Activated CD4-positive, alpha-beta T cell treated with anti-CD3 and anti-CD28 coated beads, Interleukin-2, amount 50 U/mL, for 1 hour (primary cell): ENCODE results near the gene ENOPH1.
"Not testable (repeated sequence)": the region's sequence is repeated elsewhere in the genome, so short reads cannot be mapped to it uniquely, and the experiment has no call there.

Experiments used
- DNase-seq: peaks from one replicate; pipeline ENCODE4 v3.0.0-alpha.2; 2020

Gene ENOPH1

DNA sequence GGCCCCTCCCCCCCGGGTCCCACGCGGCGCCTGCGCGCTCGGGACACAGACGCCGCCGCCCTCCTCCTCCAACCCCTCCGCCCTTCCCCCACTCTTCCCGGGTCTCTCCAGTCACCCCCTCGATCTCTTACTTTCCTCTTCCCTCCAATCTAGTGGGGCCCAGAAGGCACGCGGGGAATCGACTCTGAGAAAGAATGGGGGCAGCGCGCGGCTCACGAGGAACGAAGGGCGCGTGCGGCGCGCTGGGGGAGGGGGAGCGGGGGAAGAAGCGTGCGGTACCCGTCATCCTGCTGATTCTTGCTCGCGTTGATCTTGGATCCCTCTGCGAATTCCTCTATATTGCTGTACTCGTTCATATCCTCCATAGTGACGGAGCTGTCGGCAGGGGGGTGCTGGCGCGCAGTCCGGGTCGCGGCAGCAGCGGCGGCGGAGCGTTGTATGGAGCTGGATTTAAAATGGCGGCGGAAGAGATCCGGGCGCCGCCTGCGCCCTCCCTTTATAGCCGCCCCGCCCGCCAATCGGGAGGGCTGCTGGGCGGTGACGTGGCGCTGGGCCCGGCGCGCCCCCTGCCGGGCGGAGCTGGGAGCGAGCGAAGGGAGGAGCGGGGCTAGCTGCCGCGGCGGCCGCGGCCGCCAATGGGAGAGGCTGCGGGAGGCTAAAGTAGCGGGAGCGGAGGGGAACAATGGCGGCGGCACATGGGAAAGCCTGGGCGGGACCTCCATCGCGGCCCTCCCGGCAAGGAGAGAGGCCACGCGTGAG lies 1.2 kb upstream of the ENOPH1 start:
- peak; percentile 93 for DNase-seq

DNA sequence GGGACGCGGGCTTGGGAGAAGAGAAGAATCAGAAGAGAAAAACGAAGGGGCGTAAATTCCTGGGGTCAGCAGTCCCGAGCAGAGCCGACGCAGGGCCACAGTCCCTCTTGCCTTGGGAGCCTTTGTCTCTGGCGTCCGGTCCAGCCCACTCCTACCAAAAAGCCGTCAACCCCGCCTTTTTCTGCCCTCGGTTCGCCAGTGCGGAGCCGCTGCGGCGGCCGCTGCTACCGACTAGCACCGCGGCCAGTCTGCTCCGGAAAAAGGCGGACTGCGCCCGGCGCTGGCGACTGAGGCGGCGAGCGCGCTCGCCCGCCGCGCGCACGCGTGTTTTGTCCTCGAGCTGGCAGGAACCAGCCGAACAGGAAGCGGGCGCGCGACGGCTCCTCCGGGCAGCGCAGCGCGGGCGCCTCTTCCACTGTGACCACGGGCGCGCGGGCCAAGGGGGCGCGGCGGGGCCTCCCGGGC lies 630 bp upstream of the ENOPH1 start:
- no peak for DNase-seq

DNA sequence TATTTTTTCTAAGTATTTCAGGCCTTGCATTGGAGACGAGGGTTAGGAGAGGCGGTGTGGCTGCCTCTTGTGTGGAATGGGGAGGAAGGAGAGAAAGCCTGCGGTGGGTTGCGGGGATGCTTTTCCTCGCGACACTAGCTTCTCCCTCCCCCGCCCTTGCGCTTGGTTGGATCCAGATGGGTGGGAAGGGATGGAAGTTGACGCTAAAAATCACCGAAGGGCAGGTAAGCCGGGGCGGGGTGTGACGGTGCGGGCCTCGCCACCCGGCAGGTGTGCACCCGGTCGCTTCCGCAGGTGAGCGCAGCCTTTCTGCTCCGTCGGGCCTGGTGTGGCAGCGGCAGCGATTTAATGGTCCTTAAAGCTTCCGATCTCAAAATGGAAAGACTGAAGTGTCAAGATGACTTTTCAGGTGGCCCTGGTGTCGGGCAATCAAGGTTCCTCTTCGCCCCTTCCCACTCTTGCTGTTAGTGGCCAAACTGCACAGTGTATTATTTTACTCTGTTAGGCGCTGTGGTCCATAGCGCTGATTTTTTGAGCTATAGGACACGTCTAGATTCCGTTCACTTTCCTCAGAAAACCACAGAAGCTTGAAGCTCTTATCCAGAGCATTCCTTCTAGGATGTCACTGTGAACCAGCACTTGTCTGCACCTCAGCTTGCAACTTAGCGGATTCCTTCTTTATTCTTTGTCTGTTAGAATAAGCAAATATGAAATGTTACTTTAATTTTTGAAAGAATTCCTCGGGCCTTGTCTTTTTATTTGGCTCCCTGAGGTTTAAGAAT lies 765 bp downstream of the ENOPH1 start:
- DNase-seq: peak; percentile 52

DNA sequence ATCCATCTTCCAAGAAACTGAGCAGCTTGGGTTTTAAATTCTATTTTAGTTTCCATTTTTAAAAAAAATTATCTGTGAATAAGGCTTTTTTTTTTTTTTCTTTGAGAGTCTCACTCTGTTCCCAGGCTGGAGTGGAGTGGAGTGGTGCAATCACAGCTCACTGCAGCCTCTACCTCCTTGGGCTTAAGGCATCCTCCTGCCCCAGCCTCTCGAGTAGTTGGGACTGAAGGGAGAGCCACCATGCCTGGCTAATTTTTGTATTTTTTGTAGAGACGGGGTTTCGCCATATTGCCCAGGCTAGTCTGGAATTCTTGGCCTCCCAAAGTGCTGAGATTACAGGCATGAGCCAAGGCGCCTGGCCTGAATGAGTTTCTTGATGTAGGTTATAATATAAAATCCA lies 1.4 kb downstream of the ENOPH1 start:
- no peak for DNase-seq

DNA sequence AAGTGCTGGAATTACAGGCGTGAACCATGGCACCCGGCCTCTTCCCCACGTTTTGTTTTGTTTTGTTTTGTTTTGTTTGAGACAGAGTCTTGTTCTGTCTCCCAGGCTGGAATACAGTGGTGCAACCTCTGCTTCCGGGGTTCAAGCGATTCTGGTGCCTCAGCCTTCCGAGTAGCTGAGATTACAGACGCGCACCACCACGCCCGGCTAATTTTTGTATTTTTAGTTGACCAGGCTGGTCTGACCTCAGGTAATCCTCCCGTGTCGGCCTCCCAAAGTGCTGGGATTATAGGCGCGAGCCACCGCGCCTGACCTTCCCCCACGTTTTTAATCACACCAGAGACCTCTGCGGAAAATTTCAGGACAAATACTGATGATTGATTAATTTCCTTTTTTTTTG lies 2.2 kb downstream of the ENOPH1 start:
- DNase-seq: no peak

DNA sequence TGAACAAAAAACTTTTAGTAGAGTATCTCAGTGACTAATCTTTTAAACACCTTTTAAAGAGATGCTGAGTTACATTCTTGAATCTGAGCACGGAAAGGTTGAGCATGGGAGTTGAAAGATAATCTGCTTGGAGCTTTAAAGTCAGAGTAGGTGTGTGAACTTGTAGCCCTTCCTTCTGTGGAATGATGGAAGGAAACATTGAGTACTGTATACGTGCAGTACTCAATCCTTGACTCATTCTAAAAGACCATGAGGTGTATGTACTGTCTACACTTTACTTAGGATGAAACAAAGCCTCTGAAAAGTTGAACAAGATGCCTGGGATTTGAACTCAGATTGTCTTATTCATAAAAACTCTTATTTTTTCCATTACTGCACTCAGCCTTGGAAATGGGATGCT lies 3.4 kb downstream of the ENOPH1 start:
- no peak for DNase-seq

DNA sequence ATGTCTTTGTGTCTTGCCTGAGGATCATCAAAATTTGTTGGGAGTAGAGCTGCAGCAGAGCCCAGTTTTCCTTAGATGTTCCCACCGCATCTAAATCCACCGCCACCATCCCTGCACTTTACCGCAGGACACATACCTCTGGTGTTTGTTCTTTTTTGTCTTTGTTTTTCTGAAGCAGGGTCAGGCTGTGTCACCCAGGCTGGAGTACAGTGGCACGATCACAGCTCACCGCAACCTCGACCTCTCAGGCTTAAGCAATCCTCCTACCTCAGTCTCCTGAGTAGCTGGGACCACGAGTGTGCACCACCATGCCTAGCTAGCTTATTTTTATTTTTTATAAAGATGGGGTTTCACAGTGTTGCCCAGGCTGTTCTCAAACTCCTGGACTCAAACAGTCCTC lies 4.6 kb downstream of the ENOPH1 start:
- no peak for DNase-seq

DNA sequence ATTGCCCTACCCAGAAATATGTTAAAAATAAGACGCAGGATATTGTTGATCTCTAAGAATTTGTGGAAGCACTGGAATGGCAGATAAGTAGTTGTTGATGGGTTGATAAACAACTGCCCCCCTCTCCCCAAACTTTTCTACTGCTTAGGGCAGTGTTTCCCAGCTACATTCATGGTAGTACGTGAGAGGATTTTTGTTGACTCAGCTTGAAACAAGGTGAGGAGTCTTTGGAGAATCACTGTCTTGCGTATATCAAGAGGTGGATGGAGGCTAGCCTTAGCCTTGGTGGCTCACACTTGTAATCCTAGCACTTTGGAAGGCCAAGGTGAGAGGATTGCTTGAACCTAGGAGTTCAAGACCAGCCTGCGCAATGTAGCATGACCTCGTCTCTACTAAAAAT lies 5.7 kb downstream of the ENOPH1 start:
- DNase-seq: no peak

DNA sequence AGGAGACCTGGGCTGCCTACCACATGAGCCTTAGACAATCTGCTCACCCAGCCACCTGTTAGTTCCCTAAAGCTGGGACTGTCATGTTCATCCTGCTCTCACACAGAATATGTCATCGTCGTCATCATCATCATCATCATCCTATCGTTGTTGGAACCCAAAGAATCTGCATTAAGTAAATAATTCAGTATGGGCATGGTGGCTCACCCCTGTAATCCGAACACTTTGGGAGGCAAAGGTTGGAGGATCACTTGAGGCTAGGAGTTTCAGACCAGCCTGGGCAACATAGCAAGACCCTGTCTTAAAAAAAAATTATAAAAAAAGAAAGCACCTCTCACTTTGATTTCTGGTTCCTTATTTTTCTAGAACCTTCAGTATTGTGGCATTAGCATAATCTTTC lies 6.4 kb downstream of the ENOPH1 start:
- DNase-seq: no peak

DNA sequence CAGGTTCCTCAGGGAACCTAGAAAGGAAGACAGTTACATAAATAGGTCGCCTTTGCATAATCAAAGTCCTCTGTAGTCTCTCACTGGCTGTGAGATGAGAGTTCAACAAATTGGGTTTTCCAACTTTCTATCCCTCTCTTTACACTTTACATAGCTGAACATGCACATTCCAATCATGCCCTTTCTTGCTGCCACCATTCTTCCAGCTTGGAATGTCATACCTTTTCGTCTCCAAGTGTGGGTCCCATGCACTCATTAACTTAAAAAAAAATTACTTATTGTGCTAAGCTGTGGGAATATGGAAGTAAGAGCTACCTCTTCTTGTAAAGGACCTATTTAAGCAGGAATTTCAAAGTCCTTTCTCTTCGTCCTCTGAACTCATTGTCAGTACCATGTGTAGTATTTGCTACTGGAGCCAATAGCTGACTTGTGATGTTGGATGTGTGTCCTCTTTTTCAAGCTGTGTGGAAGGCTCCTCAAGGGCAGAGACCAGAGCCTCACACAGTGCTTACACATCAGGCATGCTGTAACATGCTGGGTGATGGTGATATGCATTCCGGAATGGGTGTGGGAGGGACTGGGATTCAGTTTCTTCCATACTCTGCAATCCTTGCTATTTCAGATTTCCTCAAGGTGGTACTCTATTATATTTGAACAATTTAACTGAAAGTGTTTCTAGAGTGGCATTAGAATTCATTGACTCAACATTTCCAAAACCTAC lies 7.1 kb downstream of the ENOPH1 start:
- DNase-seq: no peak

DNA sequence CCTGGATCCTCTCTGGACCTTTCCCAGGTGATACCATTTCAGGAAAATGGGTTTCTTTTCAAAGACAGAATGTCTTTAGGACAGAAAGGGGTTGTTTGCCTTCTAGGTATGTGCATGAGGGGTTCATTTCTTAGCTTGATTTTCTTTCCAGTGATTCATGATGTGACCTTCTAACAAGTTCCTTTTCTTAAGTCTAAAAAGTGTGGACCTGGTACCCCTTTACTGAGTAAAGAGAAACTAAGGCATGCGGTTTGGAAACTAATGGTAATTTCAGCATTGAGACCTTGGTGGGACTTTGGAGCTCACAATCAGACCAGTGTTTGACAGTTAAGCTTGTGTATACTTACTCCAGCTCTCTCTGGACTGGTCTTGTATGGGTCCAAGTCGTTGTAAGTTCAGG lies 8.7 kb downstream of the ENOPH1 start:
- no peak for DNase-seq

DNA sequence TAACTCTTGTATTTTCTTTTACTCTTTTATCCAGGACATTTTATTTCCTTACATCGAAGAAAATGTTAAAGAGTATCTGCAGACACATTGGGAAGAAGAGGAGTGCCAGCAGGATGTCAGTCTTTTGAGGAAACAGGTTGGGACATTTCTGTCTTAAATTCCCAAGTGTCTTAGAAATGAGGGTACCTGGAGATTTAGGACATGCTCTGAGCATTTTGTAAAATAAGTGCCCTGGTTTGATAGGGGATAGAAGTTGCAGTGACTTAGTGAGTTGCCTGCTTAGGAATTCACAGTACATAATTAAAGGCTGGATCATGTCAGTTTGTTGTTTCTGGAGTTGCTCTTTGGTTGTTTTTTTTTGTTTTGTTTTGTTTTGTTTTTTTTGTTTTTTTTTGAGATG lies 17.5 kb downstream of the ENOPH1 start:
- no peak for DNase-seq

DNA sequence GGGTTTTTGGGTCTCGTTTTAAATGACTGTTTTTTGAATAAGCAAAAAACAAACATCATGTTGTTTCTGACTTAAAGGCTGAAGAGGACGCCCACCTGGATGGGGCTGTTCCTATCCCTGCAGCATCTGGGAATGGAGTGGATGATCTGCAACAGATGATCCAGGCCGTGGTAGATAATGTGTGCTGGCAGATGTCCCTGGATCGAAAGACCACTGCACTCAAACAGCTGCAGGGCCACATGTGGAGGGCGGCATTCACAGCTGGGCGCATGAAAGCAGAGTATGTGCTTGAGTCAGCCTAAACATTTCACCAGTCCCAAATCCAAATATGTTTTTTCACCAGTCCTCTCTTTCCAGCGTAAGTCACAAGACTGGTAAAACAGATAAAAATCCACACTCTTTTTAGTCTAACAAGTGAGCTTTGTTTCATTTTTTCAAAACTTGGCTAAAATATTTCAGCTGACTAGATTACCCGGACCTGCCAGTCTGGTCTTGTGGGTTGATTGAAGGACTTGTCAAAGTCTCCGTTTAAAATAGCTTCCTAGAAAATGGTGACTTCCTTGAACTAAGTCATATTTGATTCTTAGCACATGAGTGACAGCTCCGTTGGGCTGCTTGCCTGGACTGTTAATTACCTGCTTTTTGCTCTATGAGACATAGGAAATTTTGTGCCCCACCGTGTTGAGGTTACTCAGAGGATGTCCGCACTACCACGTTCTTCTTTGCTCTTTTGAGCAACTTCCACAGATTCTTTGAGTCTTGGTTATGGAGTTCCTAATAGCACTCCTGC lies 20.8 kb downstream of the ENOPH1 start:
- no peak for DNase-seq

DNA sequence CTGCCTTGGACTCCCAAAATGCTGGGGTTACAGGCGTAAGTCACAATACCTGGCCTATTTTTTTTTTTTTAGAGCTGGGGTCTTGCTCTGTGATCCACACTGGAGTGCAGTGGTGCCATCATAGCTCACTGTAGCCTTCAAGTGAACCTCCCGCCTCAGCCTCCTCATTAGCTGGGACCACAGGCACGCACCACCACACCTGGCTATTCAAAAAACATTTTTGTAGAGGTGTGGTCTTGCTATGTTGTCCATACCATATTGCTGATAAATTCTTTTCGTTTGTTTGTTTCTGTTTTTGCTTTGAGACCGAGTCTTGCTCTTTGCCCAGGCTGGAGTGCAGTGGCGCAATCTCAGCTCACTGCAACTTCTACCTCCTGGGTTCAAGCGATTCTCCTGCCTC lies 21.6 kb downstream of the ENOPH1 start:
- DNase-seq: no peak

DNA sequence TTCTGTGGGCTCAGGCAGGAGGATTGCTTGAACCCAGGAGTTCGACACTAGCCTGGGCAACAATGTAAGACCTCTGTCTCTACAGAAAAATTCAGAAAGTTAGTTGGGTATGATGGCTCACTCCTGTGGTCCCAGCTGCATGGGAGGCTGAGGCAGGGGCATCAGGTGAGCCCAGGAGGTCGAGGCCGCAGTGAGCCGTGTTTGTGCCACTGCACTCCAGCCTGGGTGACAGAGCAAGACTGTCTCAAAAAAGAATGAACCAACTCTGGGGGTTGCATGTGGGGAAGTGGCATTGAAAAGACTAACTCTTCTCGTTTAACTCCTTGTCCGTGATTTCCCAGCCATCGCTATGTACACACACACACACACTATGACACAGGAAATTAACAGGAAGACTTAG lies 26.9 kb downstream of the ENOPH1 start:
- DNase-seq: no peak

DNA sequence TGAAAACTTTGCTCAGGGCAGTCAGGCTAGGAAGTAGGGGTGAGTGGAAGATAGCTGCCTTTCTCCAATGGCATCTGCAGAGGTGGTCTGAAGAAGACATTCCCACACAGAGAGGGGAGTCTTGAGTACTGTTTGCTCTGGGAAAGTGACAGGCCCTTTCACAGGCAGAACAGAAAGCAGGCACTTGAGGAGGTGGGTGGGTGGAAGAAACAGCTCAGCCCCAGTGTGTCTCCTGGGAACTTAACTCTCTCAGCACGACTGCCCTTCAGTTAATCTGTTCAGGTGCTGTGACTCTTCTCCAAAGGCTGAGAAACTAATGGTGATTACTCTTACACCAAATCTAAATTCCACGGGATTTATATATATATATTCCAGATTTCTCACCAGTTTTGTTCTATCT lies 28.3 kb downstream of the ENOPH1 start:
- no peak for DNase-seq

DNA sequence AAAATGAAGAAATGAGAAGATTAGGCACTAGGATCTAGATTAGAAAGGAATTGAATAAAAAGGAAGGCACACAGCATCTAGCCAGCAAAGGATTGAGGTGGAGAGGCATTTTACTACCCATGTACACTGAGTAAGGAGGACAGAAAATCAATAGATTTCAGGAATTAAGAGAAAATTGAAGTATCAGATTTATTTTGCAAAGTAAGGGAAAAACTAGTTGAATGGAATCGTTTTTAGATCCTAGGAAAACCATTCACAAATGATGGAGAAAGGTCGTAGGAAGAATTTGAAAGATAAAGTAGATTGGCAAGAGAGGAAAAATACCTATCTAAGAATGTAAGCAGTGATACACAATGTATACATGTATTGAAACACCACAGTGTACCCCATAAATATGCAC lies 31.3 kb downstream of the ENOPH1 start:
- DNase-seq: no peak

DNA sequence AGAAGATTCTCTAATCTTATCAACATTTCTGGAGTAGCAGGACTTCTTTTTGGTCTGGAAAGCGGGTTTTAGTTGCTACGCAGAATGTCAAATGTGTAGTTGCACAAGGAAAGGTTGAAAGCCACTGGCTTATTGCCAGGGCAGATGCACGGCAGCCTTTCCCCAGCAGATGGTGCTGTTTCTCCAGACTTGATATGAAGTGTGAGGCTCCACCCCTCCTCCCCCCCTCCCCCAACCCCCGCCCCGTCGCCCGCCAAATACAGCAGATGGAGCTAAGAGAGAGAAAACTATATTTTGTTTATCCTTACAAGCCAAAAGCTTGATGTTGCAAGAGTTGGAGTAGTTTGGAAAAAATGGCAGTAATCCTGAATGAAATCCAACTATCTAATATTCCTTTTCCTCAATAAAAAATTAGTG lies 32.0 kb downstream of the ENOPH1 start:
- peak; percentile 85 for DNase-seq

DNA sequence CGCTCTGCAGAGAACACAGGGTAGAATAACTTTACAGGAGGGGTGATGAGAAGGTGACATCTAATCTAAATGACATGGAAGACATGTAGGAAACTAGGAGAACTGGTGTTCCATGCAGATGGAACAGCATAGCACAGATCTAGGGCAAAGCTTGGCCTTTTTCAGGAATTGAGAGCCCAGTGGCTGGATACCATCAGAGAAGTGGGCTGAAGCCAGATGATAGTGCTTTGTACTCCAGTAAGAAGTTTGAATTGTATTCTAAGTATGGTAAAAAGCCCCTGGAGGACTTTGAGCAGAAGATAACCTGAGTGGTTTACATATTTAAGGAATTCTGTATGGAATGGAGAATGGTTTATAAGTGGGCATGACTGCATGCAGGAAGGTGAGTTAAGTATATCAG lies 32.8 kb downstream of the ENOPH1 start:
- no peak for DNase-seq

DNA sequence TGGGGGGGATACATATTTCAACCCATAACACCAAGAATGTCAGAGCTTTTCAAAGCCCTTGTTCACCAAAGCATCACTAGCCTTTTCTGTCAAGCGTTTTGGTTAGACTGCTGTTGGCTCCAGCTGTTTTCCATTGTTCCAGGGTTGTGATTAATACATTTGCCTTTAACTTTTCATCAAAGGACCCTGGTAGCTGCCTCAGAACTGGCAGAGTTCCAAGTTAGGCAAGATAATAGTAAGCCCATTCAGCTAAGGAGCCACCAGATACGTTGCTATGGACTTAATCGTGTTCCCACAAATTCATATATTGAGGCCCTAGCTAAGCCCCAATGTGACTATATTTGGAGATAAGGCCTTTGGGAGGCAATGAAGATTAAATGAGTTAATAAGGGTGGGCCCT lies 37.1 kb downstream of the ENOPH1 start:
- no peak for DNase-seq

DNA sequence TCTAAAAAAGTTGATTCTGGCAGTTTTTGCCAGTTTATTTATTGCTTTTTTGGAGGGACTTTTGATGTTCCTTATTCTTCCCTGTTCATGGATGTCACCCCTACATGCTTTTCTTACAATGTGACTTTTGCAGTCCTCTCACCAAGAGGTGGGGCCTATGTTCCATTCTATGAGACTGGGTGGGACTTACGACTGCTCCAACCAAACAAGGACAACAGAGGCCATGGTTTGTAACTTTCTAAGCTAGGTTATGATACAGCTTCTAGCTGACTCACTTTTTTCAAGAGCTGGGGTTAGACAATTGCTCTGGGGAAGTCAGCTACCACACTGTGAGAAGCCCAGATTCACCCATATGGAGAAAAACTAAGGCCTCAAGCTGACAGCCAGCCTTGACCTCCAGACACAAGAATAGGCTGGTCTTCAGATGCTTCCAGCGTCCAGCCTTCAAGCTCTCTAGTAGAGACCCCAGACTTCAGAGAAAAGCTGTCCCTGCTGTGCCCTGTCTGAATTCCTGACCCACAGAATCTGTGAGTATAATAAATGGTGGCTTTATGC lies 39.5 kb downstream of the ENOPH1 start:
- no peak for DNase-seq

DNA sequence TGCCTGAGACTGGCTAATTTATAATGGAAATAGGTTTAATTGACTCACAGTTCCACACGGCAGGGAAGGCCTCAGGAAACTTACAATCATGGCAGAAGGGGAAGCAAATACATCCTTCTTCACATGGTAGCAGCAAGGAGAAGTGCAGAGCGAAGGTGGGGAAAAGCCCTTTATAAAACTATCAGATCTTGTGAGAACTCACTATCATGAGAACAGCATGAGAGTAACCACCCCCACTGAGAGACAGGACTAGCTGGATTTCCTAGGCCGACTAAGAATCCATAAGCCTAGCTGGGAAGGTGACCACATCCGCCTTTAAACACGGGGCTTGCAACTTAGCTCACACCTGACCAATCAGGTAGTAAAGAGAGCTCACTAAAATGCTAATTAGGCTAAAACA lies 42.7 kb downstream of the ENOPH1 start:
- DNase-seq: not testable (repeated sequence)
